SK-N-MC (cell line): Measurements from ENCODE around the gene TRIM9.

Source experiments
- EZH2 ChIP-seq: fragments of 200-600 bp; sonication (generic); IDR thresholded peaks from one replicate; pipeline ENCODE4 v1.6.1; 2017; ENCODE audit warnings: antibody characterized with exemption
- POLR2AphosphoS5 ChIP-seq: IDR thresholded peaks from 2 replicates; pipeline ENCODE4 v1.6.1; 2012; ENCODE audit warnings: mild to moderate bottlenecking, low read depth, low read length, borderline replicate concordance

DNA sequence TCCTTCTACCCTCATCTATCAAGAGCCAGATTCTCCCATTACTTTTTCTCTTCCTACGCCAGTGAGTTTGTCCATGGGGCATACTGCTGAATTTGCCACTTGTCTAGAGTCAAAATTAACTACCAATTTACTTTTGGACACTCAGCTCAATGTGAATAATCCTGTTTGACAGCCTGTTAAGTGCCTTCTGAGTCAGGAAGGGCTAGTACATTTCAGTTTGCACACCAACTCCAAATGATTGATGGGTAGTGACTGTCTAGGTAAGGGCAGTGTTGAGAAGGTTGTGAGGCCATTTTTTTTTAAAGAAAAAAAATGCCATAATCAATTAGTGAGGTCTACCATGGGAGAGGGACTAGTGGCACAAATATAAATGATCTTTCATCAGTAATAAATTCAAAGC, 21.8 kb upstream of the TRIM9 start:
- TF ChIP-seq POLR2AphosphoS5 (no peak), EZH2 (no peak)
